Omental fat pad (tissue), 4 donors: Measurements from ENCODE around the gene ZNF594. TPM values are rescaled to one million over a fixed set of nuclear protein-coding genes. Genes with fewer than 3 reads are reported as not detected.

ENCODE experiments used
- total RNA-seq, 4 donors: library from RNA; depleted of rRNA; stranded (reverse); fragments of >200 nt; gene quantifications; one replicate each; pipeline ENCODE4 v1.1.0, GENCODE V29; 2016

Gene ZNF594
- total RNA-seq, 4 donors from 2014 or later, result 7.0 to 21.6 (median 8.9) TPM

Other genes with a start within 250 kb of the ZNF594 start
- gene PFN1, start 243.3 kb downstream of the ZNF594 start, total RNA-seq, result 100 to 1,000 TPM; 444 to 699 (median 616) TPM
- 1 to 10 TPM; 2.8 to 5.3 (median 3.3) TPM for gene ENO3, start 240.7 kb downstream of the ZNF594 start, total RNA-seq
- 10 to 100 TPM; 45.3 to 71.0 (median 47.5) TPM for gene SPAG7, start 224.1 kb downstream of the ZNF594 start, total RNA-seq
- gene CAMTA2, start 204.2 kb downstream of the ZNF594 start, total RNA-seq, result 10 to 100 TPM; 11.4 to 27.7 (median 21.4) TPM
- gene INCA1, start 194.3 kb downstream of the ZNF594 start, total RNA-seq, result 1 to 10 TPM in 3 of 4 donors, not detected in 1; 1.0 to 1.4 (median 1.3) TPM
- gene KIF1C, start 193.9 kb downstream of the ZNF594 start, total RNA-seq, result 10 to 100 TPM; 64.5 to 92.5 (median 76.4) TPM
- not detected for gene SLC52A1, start 156.4 kb downstream of the ZNF594 start, total RNA-seq
- gene ZFP3, start 113.4 kb downstream of the ZNF594 start, total RNA-seq, result 1 to 10 TPM; 3.1 to 6.6 (median 3.9) TPM
- gene ZNF232, start 80.0 kb downstream of the ZNF594 start, total RNA-seq, result 10 to 100 TPM in 1 of 4 donors, 1 to 10 TPM in 3; 3.8 to 14.3 (median 6.5) TPM
- 1 to 10 TPM in 1 of 4 donors, under 1 TPM in 2, not detected in 1; 0.06 to 3.8 (median 0.24) TPM for gene USP6, start 75.8 kb downstream of the ZNF594 start, total RNA-seq
- gene SCIMP, start 43.0 kb upstream of the ZNF594 start, total RNA-seq, result 10 to 100 TPM in 1 of 4 donors, 1 to 10 TPM in 3; 4.1 to 10.4 (median 5.3) TPM
- gene RABEP1, start 90.4 kb upstream of the ZNF594 start, total RNA-seq, result 10 to 100 TPM; 46.3 to 65.9 (median 55.8) TPM
- 10 to 100 TPM; 61.6 to 92.3 (median 70.6) TPM for gene NUP88, start 227.8 kb upstream of the ZNF594 start, total RNA-seq
- 10 to 100 TPM; 27.9 to 44.8 (median 30.7) TPM for gene RPAIN, start 228.3 kb upstream of the ZNF594 start, total RNA-seq
- gene C1QBP, start 247.3 kb upstream of the ZNF594 start, total RNA-seq, result 100 to 1,000 TPM in 2 of 4 donors, 10 to 100 TPM in 2; 89.8 to 149 (median 102) TPM